COR-L47 (cell line): ENCODE data around the gene MGAT3.
A peak's percentile ranks its signal among the peaks of the same experiment; 100 is the strongest.
"Not testable (repeated sequence)": the region's sequence is repeated elsewhere in the genome, so short reads cannot be mapped to it uniquely, and the experiment has no call there.

ENCODE experiments used
- DNase-seq: peaks from one replicate; lab custom pipeline; 2025; lab: John Stamatoyannopoulos, UW

The MGAT3 gene

DNA sequence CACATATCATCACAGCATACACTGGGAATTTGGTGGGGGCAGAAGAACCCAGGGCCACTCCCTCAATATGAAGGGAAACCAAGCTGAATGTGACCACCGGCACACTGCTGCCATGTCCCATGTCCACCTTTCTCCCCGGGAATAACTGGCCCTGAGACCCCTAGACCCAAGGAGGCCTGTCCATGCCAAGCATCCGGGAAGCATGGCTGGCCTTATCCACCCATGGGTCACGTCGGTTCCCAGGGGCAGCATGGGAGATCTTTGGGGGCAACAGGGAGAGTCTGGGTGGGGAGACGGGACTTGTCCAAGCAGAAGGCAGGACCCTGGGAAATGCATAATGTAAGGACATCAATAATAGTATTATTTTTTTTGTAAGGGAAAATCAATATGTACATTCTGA is 34.9 kb downstream of the MGAT3 start:
- no peak for DNase-seq

DNA sequence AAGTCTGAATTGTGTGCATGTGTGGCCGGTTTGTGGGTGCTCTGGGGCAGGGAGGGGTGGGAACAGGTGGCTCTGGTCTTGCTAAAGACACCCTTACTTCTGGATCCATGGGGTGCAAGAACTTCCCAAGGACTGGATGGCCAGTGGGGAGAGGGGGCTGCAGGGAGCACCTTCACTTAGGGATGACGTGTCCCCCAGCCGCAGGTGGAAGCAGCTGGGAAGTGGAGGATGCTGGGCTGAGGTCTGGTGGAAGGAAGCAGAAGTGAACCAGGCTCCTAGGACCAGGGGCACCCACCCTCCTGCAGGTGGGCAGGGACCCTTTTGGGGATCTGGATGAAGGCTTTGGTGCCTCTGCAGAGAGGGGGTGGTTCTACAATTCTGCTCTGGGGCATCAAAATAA is 35.4 kb downstream of the MGAT3 start:
- no peak for DNase-seq

DNA sequence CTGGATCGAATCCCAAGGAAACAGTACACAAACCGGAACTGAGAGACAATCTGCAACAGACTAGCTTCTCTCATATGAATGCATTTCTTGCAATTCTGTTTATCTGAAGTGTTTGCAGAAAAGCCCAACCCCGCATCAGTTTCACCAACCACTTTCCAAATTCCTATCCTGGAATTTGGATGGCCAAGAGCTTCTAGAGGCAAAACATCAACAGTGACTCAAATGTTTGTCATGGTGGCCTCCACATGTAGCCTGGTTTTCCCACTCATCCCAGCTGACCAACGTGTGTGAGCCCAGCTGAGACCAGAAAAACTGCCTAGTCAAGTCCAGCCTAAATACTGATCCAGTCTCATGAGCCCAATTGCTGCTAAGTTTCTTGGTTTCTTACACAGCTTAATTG is 36.9 kb downstream of the MGAT3 start:
- DNase-seq, result no peak

DNA sequence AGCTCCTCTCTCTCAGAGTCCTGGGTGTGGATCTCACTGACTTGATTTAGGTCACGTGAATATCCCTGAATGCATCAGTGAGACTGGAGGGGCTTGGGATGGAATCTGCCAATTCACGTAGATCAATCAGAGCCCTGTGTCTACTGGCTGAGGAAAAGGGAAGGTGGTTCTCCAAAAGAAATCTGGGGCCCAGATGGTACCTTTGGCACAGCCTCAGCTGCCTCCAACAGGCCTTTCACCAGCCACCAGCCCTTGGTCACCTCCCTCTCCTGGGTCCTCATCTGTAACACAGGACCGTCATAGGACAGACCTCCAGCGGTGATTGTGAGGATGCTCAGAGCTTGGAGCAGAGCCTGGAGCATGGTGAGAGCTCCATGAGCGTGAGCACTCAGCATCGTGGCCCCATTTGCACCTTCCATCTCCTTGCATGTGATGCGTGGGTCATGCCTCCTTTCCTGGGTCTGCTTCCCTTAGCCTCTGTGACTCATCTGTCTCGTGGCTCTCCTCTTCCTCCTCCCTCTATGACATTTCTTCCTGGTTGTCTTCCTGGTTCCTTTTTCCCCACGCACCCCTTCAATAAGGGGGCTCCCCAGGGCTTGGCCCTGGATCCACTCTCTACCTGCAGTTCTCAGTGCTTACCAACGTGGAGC is 37.8 kb downstream of the MGAT3 start:
- no peak for DNase-seq

DNA sequence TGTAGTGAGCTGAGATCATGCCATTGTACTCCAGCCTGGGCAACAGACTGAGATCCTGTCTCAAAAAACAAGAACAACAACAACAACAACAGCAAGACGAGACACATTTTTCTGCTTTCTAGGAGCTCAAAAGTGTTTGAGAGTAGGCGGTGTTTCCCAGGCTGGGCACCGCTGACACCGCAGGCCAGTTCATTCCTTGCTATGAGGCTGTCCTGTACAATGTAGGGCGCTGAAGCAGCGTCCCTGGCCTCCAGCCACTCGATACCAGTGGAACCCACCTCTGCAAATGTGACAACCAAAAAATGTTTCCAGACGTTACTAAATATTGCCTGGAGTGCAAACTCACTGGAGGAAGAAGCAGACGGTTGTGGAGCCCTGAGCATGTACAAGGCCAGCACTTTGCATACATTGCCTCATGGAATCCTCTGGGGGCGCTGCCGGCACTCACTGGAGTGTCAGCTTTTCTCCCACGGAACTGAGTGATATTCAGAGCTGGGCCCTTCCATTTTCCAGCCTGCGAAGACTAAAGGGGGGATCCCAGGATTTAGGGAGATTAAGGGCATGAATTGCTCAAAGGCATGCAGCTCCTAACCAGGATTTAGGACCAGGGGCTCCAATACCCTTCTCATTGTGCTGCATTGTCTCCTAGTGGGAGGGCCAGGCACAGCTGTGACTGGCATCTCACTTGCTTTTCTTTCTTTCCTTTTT is 39.5 kb downstream of the MGAT3 start:
- DNase-seq, result peak; percentile 68

DNA sequence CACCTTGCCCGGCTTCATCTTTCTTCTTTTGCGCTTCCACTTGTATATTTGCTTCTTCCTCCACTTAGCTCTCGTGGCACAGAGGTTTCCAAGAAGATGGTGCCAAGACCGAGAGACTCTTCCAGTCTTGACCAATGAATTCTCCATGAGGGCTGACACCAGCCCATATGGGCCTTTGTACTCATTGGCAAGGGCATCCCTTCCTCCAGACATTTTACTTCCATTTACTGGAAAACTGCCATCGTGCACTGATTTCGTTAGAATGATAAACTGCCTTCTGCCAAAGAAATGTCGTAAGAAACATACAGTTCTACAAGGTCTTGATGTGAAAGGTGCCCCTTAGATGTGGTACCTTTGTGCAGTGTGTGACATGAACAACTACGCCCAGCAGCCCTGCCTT is 40.6 kb downstream of the MGAT3 start:
- no peak for DNase-seq

DNA sequence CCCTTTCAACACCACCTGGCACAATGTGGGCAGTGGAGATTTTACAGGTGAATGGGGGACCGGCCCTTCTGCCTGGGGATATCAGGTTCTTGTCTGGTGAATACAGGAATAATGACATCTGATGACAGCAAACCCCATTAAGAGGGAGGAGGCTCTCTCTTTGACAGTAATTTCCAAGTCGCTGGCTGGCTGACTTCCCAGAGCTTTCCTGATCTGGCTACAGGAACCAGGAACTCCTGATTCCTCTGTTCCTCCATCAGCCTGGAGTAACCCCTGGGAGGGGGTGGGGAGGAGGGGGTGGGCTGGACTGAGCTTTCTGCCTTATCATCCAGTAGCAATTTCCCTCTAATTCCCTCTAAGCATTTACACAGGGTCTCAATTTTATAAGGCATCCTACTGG is 41.6 kb downstream of the MGAT3 start:
- peak; percentile 88 for DNase-seq

DNA sequence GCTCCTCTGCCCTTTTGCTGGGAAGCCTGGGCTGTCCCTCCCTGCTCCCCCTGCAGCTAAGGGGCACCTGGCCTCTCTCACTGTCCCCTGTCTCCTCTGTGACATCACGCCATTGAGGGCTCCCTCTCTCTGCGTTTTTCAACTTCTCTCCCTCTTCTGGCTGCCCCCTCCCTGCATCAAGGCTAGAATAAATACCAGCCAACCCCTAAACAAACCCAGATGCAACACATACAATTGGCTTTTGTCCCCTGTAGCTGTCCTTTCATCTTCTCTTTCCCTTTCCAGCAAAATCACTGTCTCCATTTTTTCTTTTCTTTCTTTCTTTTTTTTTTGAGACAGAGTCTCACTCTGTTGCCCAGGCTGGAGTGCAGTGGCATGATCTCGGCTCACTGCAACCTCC is 42.0 kb downstream of the MGAT3 start:
- DNase-seq, result peak; percentile 73

DNA sequence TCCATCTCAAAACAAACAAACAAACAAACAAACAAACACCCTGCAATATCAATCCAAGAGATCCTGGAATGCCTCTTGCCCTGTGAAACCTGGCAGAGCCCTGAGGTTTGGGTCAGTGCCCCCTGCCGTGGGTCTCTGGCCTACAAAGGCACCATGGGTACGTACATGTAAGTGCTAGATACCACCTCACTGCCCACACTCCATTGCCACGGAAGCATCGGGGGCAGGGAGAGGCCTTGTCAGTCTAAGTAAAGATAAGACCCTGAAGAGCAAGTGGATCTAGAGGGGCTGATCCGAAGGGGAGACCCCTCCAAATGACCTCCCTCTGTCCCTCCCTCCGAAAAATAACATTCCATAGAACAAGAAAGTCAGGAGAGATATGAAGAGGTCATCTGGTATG is 43.3 kb downstream of the MGAT3 start:
- DNase-seq, result no peak

DNA sequence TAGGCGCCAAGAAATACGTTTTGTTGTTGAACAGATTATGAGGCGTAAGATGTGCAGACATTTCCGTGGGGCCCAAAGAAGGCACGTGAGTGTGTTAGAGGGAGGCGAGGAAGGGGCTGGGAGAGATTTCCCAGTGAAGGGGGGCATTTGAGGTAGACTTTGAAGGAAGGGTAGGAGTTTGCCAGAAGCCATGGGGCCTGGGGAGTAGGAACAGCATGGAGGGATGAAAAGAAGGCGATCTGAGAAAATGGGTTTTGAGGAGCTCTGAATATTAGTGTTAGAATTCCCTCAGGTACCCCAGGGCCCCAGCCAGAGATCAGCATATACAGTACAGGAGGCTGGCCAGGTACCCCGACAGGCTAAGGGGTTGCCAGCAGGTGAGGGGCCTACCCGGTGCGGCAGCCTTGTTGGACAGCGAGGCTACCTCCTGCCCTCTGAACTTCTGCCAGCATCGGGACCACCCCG is 44.9 kb downstream of the MGAT3 start:
- no peak for DNase-seq

DNA sequence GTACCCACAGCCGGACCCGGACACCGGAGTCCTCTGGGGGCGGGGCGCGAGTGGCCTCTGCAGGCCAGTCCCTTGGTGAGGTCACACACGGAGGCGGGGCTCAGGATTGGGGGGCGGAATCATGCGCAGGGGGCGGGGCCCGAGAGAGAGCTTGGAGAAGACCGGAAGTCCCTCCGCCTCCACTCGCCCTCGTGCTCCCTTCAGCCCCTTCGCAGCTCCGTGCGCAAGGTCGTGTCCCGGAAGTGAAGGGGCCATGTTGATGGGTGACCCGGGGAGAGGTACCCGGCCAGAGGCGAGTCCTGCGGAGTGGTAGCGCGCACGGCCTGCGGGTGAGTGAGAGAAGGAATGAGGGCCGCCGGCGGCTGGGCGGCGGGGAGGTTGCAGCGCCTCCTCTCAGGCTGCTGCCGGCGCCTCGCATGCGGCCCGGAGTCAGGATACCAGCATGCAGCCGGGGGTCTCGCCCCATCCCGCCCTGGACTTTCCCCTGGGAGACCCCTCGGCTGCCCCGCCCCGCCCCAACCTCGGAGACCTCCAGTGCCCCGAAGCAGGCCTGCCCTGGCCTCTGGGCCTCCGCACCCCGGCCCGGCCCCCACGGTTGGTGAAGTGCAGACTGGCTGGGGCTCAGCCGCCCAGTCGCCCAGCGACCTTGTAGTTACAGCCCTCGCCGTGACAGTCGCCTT is 45.4 kb downstream of the MGAT3 start, which contains the start of gene MIEF1:
Gene MIEF1 (plus strand): TSS at position 182 of the 680 bp plus-strand sequence. CDS start 9,005 bp downstream, outside the sequence.
- DNase-seq, result peak; percentile 96

DNA sequence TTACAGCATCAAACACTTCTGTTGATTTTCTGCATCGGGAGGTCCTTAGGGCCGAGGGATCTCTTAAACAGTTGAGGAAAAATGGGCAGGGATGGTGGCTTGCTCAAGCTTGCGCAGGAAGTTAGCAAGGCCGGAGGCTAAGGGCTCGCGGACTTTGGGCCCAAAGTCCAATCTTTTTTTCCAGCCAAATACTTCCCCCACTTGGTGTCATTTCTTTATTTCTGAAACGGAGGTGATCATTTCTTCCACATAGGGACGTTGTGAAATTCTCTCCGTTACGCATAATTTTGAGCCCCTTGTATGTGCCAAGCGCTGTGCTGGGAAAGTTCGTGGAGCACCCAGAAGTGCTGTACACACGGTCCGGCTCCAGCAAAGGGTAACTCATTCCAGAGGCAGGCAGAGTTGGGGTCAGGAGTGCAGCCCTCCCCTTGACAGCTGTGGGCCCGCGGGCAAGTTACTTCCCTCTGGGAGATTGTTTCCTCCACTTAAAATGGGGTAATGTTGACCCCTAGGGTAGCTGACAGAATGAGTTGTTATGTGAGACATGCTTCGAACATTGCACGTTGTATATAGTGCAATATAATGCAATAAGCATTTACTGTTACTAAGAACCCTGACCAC is 46.1 kb downstream of the MGAT3 start:
- no peak for DNase-seq

DNA sequence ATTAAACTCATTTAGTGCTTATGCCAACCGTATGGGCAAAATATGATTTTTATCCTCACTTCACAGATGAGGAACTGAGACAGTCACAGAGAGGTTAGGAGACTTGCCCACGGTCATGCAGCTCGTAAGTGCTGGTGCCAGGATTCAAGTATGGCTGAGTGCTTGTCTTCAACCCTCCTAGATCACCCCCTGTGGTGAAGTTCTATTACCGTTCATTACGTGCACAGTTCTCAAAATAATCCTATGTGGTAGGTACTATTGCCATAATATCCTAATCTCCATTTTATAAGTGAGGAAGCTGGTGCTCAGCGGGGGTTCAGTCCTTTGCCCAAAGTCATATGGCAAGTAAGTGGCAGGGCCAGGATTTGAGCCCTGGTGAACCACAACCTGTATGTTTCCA is 46.8 kb downstream of the MGAT3 start:
- no peak for DNase-seq

DNA sequence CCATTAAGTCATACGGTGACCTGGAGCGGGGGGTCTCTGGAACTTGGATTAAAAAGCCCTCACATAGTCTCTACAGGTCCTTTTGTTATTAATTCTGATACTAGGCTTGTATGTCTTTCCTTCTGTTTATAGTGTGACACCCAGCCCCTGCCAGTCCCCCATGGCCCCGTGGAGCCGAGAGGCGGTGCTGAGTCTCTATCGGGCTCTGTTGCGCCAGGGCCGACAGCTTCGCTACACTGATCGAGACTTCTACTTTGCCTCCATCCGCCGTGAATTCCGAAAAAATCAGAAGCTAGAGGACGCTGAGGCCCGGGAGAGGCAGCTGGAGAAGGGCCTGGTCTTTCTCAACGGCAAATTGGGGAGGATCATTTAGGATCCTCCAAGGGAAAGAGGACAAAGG is 47.3 kb downstream of the MGAT3 start:
- no peak for DNase-seq

DNA sequence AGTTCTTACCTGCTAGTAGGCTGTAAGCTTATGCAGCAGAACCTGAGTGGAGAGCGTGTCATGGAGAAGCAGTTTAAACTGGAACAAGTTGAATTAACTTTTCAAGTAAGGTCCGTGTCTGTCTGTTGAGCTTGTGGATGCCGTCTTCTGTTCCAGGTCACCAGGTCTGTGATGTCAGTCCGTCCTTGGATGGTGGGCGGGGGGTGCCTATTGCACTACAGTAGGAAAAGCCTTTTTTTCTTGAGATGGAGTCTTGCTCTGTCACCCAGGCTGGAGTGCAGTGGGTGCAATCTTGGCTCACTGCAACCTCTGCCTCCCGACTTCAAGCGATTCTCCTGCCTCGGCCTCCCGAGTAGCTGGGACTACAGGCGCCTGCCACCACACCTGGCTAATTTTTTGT is 50.2 kb downstream of the MGAT3 start:
- DNase-seq, result not testable (repeated sequence)

DNA sequence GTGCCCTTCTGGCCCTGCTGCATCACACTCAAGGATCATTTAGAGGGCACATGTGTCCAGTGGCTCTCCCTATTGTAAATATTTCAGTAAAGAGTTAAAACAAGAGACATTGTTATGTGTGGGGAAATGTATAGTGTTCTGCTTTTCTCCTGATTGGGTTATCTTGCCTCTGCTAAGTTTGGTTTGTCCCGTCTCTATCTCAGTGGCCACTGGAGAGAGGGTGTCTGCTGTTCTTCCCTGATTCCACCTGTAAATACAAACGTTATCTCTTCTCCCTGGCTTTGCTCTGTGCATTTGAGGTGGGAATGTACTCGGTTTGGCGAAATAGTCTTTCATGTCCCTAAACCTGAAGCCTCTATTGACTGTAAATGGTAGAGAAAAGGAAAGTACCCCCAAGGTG is 51.6 kb downstream of the MGAT3 start:
- DNase-seq, result no peak

DNA sequence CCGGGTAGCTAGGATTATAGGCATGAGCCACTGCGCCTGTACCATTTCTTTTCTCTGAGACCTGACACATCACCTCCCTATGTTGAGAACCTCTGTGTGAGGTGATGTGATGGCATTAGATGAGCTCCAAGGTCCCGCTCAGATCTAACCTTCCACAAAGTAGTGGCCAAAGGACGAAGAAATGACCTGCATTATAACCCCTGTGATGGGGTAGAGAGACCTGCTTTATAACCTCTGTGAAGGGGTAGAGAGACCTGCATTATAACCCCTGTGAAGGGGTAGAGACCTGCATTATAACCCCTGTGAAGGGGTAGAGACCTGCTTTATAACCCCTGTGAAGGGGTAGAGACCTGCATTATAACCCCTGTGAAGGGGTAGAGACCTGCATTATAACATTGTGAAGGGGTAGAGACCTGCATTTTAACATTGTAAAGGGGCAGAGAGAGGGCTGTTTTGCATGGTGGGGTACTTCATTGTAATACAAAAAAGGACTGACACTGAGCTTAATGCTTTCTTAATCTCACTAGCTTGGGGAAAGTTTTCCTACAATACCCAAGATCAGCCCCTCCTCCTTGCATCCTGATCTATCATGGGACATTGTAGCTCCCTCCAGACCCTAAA is 53.8 kb downstream of the MGAT3 start:
- no peak for DNase-seq

DNA sequence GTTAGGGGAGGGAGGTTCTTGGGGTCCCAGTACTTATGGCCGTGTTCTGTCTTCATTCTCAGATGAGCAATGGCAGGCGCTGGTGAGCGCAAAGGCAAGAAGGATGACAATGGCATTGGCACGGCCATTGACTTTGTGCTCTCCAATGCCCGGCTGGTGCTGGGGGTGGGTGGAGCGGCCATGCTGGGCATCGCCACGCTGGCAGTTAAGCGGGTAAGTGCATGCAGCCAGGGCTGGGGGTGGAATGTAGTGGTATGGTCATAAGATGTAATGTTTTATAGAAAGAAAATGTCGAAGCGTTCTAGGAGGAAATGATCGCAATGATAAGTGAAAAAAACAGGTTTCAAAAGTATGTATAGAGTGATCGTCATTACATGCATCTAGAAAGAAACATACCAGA is 54.4 kb downstream of the MGAT3 start:
- DNase-seq, result no peak

DNA sequence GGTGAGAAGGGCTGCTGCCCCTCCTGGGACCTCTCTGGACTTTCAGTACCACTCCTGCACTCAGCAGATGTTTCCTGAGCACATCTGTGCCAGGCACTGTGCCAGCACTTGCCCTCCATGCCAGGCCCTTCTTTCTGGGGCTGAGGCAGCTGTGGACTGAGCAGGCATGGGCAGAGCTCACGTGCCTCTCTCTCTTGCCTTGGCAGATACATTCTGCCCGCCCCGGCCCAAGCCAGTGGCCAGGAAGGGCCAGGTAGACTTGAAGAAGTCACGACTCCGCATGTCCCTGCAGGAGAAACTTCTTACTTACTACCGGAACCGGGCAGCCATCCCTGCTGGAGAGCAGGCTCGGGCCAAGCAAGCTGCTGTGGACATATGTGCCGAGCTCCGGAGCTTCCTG is 55.2 kb downstream of the MGAT3 start:
- no peak for DNase-seq

DNA sequence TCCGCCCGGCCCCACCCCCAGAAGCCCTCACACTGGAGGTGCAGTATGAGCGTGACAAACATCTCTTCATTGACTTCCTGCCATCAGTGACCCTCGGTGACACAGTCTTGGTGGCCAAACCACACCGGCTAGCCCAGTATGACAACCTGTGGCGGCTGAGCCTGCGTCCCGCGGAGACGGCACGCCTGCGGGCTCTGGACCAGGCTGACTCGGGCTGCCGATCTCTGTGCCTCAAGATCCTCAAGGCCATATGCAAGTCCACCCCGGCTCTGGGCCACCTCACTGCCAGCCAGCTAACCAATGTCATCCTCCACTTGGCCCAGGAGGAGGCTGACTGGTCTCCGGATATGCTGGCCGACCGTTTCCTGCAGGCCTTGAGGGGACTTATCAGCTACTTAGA is 57.0 kb downstream of the MGAT3 start:
- no peak for DNase-seq

DNA sequence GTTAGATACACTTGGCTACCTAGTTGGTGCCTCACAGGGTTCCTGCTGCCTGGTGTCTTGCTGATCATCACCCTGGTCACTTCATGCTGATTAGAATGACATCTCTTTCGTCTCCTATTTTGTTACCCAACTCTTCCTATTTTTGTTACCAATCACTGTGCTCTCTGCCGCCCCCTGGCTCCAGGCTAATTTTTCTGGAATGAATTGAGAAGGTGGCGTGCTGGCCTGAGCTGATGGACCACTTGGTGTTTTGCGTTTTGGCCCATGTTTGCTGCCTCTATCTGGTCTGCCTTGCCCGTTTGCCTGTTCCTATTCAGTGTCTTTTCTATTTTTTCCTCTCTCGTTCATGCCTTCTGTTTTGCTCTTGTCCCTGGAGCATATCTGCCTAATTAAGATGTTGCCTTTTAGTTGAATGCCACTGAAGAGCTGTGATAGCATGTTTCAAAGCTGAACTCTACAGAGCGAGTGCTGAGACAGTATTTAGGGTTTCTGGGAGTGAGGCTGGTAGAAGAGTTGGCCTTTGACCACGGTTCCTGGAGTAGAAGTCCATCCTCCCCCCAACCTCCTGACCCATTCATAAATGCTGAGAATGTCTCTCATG is 57.7 kb downstream of the MGAT3 start:
- no peak for DNase-seq
